D341Med (cell line): ENCODE results near the gene USP3.
"Not testable (repeated sequence)": the region's sequence is repeated elsewhere in the genome, so short reads cannot be mapped to it uniquely, and the experiment has no call there.

ENCODE experiments used
- DNase-seq: peaks from one replicate; pipeline ENCODE4 v3.0.0; 2012; ENCODE audit warnings: low spot score

The USP3 gene

DNA sequence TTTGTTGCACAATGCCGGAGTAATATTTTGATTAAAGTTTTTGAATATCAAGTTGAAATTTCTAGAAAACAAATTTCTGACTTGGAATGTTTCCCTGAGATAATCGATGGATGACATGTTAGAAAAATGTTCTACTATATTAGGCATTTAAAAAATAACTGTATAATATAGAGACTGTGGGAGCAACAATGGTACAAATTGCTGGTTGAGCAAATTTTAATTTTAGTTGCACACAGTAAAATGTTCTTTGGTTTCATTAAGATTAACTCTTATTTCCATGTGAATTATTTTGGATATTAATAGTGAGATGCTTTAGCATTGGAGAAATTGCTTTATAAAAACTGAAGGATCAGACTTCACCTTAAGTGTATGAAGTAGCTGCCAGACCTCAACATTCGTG, 9.3 kb downstream of the USP3 start:
- DNase-seq: no peak

- DNase-seq: no peak
These were observed 10.1 kb downstream of the USP3 start for GRCh38 chr15:63514531-63514943.

GRCh38 chr15:63517202-63517601, 12.8 kb downstream of the USP3 start:
- DNase-seq: no peak

DNA sequence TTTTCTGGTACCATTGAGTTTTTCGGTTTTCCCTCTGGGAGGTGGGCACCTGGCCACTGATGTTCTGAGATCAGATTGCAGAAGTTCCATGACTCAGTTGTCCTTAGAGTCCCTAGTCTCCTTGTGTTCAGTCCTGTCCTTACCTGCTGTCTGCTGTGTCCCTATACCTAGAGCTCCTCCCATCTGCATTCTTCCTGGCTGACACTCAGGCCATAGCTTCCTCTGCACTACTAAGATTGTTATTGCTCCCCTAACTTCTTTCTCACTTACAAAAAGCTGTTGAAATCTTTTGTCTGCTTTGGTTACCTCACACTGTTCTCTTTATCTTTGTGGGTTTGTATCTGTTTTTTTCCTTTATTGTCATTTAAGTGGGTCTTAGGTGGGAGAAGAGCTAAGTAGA, 13.2 kb downstream of the USP3 start:
- no peak for DNase-seq

GRCh38 chr15:63519041-63519440, 14.6 kb downstream of the USP3 start:
- no peak for DNase-seq

GRCh38 chr15:63519548-63520178, 15.3 kb downstream of the USP3 start:
- no peak for DNase-seq

DNA sequence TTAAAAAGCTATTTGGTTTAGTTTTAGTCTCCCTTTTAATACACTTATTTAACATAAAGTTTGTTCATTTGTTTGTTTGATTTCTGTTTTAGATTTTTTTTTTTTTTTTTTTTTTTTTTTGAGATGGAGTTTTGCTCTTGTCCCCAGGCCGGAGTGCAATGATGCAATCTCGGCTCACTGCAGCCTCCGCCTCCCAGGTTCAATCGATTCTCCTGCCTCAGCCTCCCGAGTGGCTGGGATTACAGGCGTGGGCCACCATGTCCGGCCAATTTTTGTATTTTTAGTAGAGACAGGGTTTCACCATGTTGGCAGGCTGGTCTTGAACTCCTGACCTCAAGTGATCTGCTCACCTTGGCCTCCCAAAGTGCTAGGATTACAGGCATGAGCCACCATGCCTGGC, 16.1 kb downstream of the USP3 start:
- DNase-seq: not testable (repeated sequence)

DNA sequence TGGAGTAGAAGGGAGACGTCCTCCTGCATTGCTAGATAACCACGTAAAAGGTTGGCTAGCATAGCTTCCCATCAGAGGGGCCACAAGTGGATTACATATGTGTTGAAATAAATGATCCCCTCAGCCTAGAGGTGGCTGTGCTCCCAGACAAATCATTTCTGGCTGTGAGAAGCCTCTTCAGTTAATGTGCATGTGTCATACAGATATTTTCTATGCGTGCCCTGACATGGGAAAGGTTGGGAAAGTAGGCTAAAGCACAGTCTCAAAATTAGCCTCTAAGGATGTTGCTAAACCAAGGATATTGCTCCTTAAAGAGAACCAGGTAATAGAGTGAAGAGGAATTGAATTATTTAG, 17.8 kb downstream of the USP3 start:
- DNase-seq: no peak

DNA sequence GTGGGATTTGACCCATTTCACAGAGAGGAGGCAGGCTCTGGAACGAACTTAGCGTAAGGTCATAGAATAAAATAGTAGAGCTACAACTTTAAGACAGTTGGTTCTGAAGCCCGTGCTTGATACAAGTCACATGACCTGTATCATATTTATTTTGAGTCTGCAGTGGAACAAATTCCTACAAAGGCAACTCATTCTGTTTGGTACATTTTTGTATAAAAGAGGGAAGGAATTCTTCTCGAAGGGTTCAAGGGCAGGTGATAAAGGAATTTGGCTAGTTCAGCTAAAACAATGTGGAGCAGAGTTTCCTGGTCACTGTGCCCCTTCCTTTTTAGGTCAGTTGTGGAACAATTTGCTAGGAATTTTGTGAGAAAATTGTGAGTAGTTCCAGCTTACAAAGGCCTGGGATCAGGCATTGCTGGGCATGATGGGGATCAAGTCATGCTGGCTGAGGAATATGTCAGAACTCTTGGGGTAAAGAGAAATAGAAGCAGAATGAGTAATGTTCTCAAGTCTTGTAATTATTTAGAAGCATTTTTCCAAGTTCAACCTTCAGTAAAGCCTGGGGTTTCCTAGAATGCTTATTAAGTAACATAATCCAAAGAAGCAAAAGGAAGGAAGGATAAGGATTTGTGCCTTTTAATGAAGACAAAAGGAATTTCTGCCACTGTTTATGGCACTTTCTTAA, 19.1 kb downstream of the USP3 start:
- no peak for DNase-seq

GRCh38 chr15:63524316-63525015, 20.1 kb downstream of the USP3 start:
- DNase-seq: no peak

DNA sequence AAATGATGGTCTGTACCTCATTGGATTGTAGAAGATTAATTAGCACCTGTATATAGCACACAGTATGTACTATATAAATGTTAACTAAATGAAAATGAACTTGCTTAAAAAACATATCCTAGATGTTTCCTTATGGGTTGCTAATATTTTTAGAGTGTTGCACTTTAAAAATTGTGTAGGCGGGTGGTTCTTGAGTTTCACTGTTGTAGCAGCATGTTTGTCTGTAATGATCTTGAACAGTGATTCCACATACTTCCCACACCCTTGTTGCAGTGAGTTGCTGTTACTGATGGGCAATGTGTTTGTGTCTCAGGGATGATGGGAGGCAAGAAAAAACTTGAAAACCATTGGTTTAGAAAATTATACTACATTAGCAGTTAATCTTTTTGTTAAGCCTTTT, 22.0 kb downstream of the USP3 start:
- no peak for DNase-seq

DNA sequence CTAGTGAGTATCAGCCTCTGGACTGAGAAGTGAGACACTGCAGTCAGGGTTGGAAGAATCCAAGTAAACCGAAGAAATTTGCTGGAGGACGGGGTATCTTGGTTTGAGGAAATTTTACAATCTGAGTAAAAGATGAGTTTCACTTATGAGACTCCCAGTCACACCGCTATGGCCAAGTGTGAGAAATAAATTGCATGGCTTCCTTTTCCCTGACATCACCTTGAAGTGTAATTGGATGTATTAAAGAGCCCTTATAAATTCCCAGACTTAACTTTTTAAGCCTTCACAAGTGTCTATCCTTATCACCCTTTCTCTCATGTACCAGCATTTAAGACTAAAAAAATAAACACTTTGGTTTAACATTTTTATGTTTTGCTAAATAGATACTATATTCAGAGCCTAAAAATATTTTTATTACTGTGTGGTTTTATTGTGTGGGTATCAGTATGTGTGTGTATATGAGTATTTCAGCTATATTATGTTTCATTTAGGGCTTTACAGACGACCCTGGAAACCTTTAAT, 23.8 kb downstream of the USP3 start:
- DNase-seq: no peak

- no peak for DNase-seq
These were observed 25.8 kb downstream of the USP3 start for GRCh38 chr15:63530235-63530634.

DNA sequence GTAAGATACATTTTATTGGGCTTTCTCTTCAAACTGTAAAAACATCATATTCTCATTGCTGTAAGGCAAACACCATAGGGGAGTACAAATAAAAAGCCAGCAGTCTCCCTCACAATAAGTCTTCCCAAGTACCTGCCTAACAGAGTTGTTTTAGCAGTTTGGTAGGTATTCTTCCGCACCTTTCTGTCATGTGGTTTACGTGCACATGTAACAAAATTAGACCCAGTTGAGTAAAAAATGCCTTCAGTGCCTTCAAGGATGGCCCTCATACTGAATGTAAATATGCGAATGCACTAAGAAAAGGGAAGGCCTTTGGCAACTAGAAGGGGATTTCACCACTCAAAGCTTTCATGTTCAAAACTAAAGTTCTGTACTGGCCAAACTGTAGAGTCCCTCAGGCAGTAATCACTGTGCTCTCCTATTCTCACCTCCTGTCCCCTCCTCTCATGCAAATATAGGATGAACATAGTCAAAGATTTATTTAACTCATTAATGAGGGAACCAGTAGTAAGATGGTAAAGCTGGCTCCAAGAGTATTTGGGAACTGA, 26.4 kb downstream of the USP3 start:
- DNase-seq: no peak

GRCh38 chr15:63531586-63531985, 27.2 kb downstream of the USP3 start:
- DNase-seq: no peak

GRCh38 chr15:63532307-63532744, 27.9 kb downstream of the USP3 start:
- DNase-seq: no peak

GRCh38 chr15:63534888-63535287, 30.5 kb downstream of the USP3 start:
- not testable (repeated sequence) for DNase-seq

- no peak for DNase-seq
These were observed 31.3 kb downstream of the USP3 start for GRCh38 chr15:63535689-63536088.

DNA sequence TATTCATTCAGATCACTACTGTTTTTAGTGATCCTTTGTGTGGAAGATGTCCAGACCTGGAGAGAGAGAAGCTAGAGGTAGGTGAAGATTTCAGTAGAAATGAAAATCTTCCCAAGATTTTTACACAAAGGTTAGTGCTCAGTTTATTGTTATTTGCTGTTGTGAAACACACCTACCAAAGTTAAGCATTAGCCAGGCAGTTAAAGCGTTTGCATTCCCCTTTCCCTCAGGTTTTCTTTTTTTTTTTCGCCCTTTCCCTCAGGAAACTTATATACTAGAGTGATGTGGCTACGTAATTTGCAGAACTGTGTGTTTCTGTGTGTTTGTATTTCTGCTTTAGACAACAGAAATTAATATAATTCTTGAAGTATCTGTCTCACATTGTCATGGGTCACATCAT, 34.5 kb downstream of the USP3 start:
- no peak for DNase-seq

- DNase-seq: no peak
These were observed 35.1 kb downstream of the USP3 start for GRCh38 chr15:63539521-63539920.

GRCh38 chr15:63539998-63540397, 35.6 kb downstream of the USP3 start:
- DNase-seq: no peak

- no peak for DNase-seq
These were observed 36.1 kb downstream of the USP3 start for GRCh38 chr15:63540449-63540848.
